Small intestine (tissue), 7 donors: Measurements from ENCODE around the gene ZNF800. TPM values are rescaled to one million over a fixed set of nuclear protein-coding genes. Genes with fewer than 3 reads are reported as not detected.
"Not testable (repeated sequence)": the region's sequence is repeated elsewhere in the genome, so short reads cannot be mapped to it uniquely, and the experiment has no call there.

Experiments used
- DNase-seq, 2 donors: peaks; one replicate each; pipeline versions ENCODE4 v3.0.0 to v3.0.0-alpha.2; 2013
- FAIRE-seq: peaks from 2 replicates; lab custom pipeline; 2012; peaks lifted over from hg19 to GRCh38; lab: Jason Lieb, UNC
- H3K27ac ChIP-seq, 3 donors: one replicate each; pipeline ENCODE4 v1.5.1; 2013; ENCODE audit warnings: low read length in 2 of 3, mild to moderate bottlenecking in 2 of 3, control low read depth in 1 of 3, inconsistent platforms in 1 of 3, low read depth in 1 of 3, moderate library complexity in 1 of 3
- H3K27me3 ChIP-seq, 3 donors: one replicate each; pipeline ENCODE4 v1.6.1; 2013; ENCODE audit warnings: low read length in 3 of 3, inconsistent platforms in 1 of 3; ENCODE audit not compliant: control insufficient read depth in 3 of 3, insufficient read depth in 3 of 3
- H3K36me3 ChIP-seq, 3 donors: one replicate each; pipeline ENCODE4 v1.6.1; 2013; ENCODE audit warnings: low read length in 3 of 3, inconsistent platforms in 1 of 3, low read depth in 1 of 3, mild to moderate bottlenecking in 1 of 3, moderate library complexity in 1 of 3; ENCODE audit not compliant: control insufficient read depth in 3 of 3, insufficient read depth in 2 of 3
- H3K4me1 ChIP-seq, 3 donors: one replicate each; pipeline ENCODE4 v1.6.1; 2013; ENCODE audit warnings: low read length in 2 of 3, inconsistent platforms in 1 of 3, low read depth in 1 of 3, mild to moderate bottlenecking in 1 of 3, moderate library complexity in 1 of 3; ENCODE audit not compliant: control insufficient read depth in 3 of 3, insufficient read depth in 2 of 3
- H3K4me3 ChIP-seq, 3 donors: one replicate each; pipeline ENCODE4 v1.5.1; 2013; ENCODE audit warnings: low read length in 3 of 3, control low read depth in 1 of 3, inconsistent platforms in 1 of 3, low read depth in 1 of 3, mild to moderate bottlenecking in 1 of 3, moderate library complexity in 1 of 3
- H3K9me3 ChIP-seq, 2 donors: one replicate each; pipeline ENCODE4 v1.6.1; 2013; ENCODE audit warnings: low read depth in 1 of 2, low read length in 1 of 2; ENCODE audit not compliant: control insufficient read depth in 2 of 2, insufficient read depth in 1 of 2
- WGBS, 3 donors: extraction: QIAGEN DNeasy Blood & Tissue Kit; methylation state at CpG; one replicate each; pipeline ENCODE4 v1.1.7; 2013; 5-methylcytosine and 5-hydroxymethylcytosine counted together
- polyA plus RNA-seq, 4 donors: library from polyadenylated mRNA; stranded (reverse) in 3 of 4; unstranded in 1 of 4; fragments of 200-250 nt in 3 of 4; fragments of 120-200 nt in 1 of 4; gene quantifications; one replicate each; pipeline versions ENCODE4 v1.2.1 to v1.2.3, GENCODE V29; 2013
- donor health status: healthy with polysubstance abuse.
- donor health status: control.
- donor health status: control.
- donor health status: Bipolar disorder and iron deficiency.
- donor health status: healthy.

Gene ZNF800
- polyA plus RNA-seq, 4 donors: 6.2 to 21.2 (median 7.4) TPM

DNA sequence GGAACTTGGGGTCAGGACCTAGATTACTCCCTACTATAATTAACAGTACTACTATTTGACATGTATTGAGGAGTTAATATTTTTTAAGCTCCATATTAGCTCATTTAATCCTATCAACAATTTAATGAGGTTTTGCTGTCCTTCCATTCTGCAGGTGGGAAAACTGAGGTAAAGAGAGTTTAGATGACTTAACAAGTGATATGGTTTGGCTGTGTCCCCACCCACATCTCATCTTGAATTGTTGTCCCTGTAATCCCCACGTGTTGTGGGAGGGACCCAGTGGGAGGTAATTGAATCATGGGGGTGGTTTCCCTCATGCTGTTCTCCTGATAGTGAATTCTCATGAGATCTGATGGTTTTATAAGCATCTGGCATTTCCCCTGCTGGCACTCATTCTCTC, 2.6 kb upstream of the ZNF800 start:
- not testable (repeated sequence) for H3K9me3 ChIP-seq, H3K27ac ChIP-seq, FAIRE-seq, DNase-seq, H3K4me3 ChIP-seq, H3K36me3 ChIP-seq
- 4 to 7% (median 5%) methylated on average over 1 of the region's 1 CpG for WGBS, 3 donors
- Histone ChIP-seq H3K27me3 (peaks cover 0 to 21% (median 0%) of the 10 kb centered on the region in 3 donors), H3K4me1 (peaks cover 0 to 16% (median 2%) of the 10 kb centered on the region in 3 donors)

- peaks cover 0 to 18% (median 0%) of the 10 kb centered on the region in 3 donors for H3K27me3 ChIP-seq
- H3K9me3 ChIP-seq: no peaks in the 10 kb centered on the region
- 7 to 15% (median 9%) methylated on average over 28 of the region's 28 CpGs for WGBS, 3 donors
- DNase-seq (no peak), FAIRE-seq (no peak)
- peaks cover 0 to 16% (median 2%) of the 10 kb centered on the region in 3 donors for H3K4me1 ChIP-seq
- no peaks in the 10 kb centered on the region for H3K36me3 ChIP-seq
- H3K4me3 ChIP-seq: peak overlapping the region; percentile 90 to 93 (median 92)
- peak overlapping the region; percentile 81 to 97 (median 92) for H3K27ac ChIP-seq
These were observed 1.0 kb upstream of the ZNF800 start for GRCh38 chr7:127393368-127394058.

GRCh38 chr7:127392182-127392565, 334 bp downstream of the ZNF800 start:
- DNase-seq (peak in 1 of 2 donors; percentile 58), FAIRE-seq (no peak)
- H3K9me3 ChIP-seq: no peaks in the 10 kb centered on the region
- peak overlapping the region; percentile 92 to 97 (median 96) for H3K27ac ChIP-seq
- peaks cover 0 to 4% (median 2%) of the 10 kb centered on the region in 3 donors for H3K36me3 ChIP-seq
- peaks cover 0 to 16% (median 2%) of the 10 kb centered on the region in 3 donors for H3K4me1 ChIP-seq
- 0 to 1% (median 0%) methylated on average over 38 to 48 of the region's 48 CpGs for WGBS, 3 donors
- H3K4me3 ChIP-seq: peak overlapping the region; percentile 90 to 93 (median 92)
- peaks cover 0 to 18% (median 0%) of the 10 kb centered on the region in 3 donors for H3K27me3 ChIP-seq

- FAIRE-seq: no peak
These were observed 822 bp downstream of the ZNF800 start for GRCh38 chr7:127391591-127392181.

DNA sequence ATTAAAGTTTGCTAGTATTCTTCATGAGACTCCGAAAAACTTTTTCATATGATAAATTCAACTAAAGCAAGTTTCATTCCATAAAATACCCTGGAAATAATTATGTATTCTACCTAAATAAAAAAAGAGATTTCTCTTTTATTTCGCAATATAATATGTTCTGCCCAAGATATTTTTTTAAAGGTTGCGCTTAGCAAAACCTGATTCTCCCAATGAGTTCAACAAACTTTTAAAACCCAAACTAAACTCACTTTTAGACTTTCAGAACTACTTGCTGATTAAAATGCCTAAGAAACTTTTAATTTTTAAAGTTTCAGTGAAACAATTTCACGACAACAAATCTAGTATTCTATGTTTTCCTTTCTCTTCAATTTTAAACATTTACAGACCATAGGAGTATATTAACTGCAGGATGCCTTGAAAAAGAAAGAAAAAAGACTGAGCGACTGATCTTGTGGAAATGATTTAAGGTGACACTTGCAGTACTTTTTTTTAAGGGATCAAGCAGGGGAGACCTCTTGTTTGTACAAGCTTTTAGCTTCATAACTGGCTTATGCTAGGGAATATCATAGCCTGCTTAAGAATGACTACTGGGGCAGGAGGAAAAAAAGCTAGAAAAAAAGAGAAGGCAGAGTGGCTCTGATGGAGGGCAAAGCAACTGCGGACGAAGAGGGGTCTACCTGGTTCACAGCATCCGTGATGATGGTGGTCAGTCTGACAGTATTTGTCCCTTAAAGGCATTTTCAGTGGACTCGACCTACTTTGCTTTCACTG, 1.5 kb downstream of the ZNF800 start:
- peaks cover 0 to 4% (median 4%) of the 10 kb centered on the region in 3 donors for H3K36me3 ChIP-seq
- no peak for FAIRE-seq
- WGBS, 3 donors: 37 to 48% (median 40%) methylated on average over 9 of the region's 9 CpGs
- no peak for DNase-seq
- no peaks in the 10 kb centered on the region for H3K9me3 ChIP-seq
- H3K4me1 ChIP-seq: peaks cover 0 to 16% (median 2%) of the 10 kb centered on the region in 3 donors
- H3K27ac ChIP-seq: peak overlapping the region; percentile 92 to 97 (median 96)
- H3K27me3 ChIP-seq: peaks cover 0 to 14% (median 0%) of the 10 kb centered on the region in 3 donors
- peak overlapping the region; percentile 90 to 93 (median 92) for H3K4me3 ChIP-seq

More at GRCh38 chr7:127391591-127392181, 822 bp downstream of the ZNF800 start:
- Histone ChIP-seq H3K27ac (peak overlapping the region; percentile 92 to 97 (median 96)), H3K36me3 (peaks cover 0 to 4% (median 2%) of the 10 kb centered on the region in 3 donors), H3K9me3 (no peaks in the 10 kb centered on the region), H3K27me3 (peaks cover 0 to 18% (median 0%) of the 10 kb centered on the region in 3 donors), H3K4me1 (peaks cover 0 to 16% (median 2%) of the 10 kb centered on the region in 3 donors), H3K4me3 (peak overlapping the region; percentile 90 to 93 (median 92))
- peak; percentile 65 to 87 for DNase-seq
- 0% methylated on average over 58 to 66 of the region's 66 CpGs for WGBS, 3 donors

DNA sequence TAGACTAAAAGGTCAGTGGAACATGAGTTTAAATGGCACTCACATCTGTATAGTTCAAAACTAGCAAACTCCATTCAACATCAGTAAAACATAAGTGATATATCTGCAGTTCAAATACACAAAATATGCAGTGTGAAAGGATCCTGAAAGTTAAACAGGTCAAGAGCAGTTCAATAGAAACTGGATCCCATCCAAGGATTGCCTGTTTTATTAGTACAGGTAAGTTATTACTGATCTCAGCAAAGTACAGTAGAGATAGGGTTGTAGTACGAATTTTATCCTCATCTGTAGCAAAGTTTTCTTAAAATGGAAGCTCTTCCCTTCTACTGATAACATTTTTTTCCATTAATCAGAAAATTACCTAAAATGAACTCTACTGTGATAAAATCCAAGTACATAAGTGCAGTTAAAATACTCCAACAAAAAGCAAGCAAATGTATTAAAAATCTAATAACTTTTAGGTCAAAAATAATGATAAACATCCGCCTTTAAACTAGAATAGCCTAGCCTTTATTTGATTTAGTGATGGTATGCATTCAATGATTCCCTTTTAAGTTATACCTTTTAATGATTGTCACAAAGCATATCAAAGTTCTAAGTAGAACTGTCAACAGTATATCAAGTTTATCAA, 2.2 kb downstream of the ZNF800 start:
- H3K4me1 ChIP-seq: peaks cover 0 to 16% (median 2%) of the 10 kb centered on the region in 3 donors
- 48 to 69% (median 63%) methylated on average over 2 of the region's 2 CpGs for WGBS, 3 donors

DNA sequence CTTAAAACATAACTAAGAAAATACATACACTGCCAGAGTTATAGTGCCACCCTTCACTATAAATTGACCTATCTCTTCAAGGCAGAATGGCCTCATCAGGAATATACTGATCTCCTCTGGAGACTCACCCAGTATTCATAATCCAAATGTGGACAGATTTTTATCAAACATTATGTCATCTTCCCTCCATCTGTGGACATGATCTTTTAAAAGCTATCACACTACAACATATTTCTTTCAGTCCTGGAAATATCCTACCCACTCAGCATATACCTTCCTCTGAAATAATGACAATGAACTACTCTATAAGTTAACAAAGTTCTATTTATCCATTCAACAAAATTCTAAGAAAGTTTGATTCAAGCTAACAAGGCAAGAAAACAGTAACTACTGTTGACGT, 3.2 kb downstream of the ZNF800 start:
- FAIRE-seq (no peak), DNase-seq (no peak)
- peaks cover 0 to 16% (median 2%) of the 10 kb centered on the region in 3 donors for H3K4me1 ChIP-seq
- no peak overlapping the region for H3K4me3 ChIP-seq
- H3K27ac ChIP-seq: no peak overlapping the region
- H3K9me3 ChIP-seq: no peaks in the 10 kb centered on the region
- peaks cover 0 to 4% (median 4%) of the 10 kb centered on the region in 3 donors for H3K36me3 ChIP-seq
- WGBS, 3 donors: 87 to 95% (median 93%) methylated on average over 1 of the region's 1 CpG
- peaks cover 0 to 7% (median 0%) of the 10 kb centered on the region in 3 donors for H3K27me3 ChIP-seq

More for the DNA sequence above, 2.2 kb downstream of the ZNF800 start:
- DNase-seq: peak; percentile 28 to 61
- Histone ChIP-seq H3K4me3 (no peak overlapping the region), H3K27ac (no peak overlapping the region), H3K36me3 (peaks cover 0 to 4% (median 4%) of the 10 kb centered on the region in 3 donors), H3K9me3 (no peaks in the 10 kb centered on the region), H3K27me3 (peaks cover 0 to 14% (median 0%) of the 10 kb centered on the region in 3 donors)
- no peak for FAIRE-seq
